HEK293T (cell line): ENCODE measurements around the gene TLK1.

Source experiments
- CTCF ChIA-PET: fragments of 350-600 bp; formaldehyde crosslinking; extraction: SDS; loops from one replicate; lab custom pipeline; 2021; ENCODE audit warnings: antibody characterized with exemption, inconsistent platforms; lab: Yijun Ruan, JAX
- POLR2A ChIA-PET: fragments of 350-600 bp; formaldehyde crosslinking; extraction: SDS; loops from one replicate; lab custom pipeline; 2020; ENCODE audit warnings: antibody characterized with exemption, inconsistent platforms; lab: Yijun Ruan, JAX
- DNase-seq: peaks from one replicate; pipeline ENCODE4 v3.0.0; 2012; ENCODE audit warnings: mixed read lengths; ENCODE audit errors: extremely low spot score
- ARNT ChIP-seq: fragments of 450-650 bp; IDR thresholded peaks from 2 replicates; pipeline ENCODE4 v1.6.1; 2017; ENCODE audit warnings: mild to moderate bottlenecking
- BHLHE40 ChIP-seq: fragments of 450-650 bp; IDR thresholded peaks from 2 replicates; pipeline ENCODE4 v1.6.1; 2016; ENCODE audit warnings: mild to moderate bottlenecking, moderate library complexity, borderline replicate concordance
- CTBP1 ChIP-seq: fragments of 450-650 bp; IDR thresholded peaks from 2 replicates; pipeline ENCODE4 v1.6.1; 2016; ENCODE audit warnings: borderline replicate concordance
- ELF4 ChIP-seq: fragments of 450-650 bp; IDR thresholded peaks from 2 replicates; pipeline ENCODE4 v1.6.1; 2017; ENCODE audit warnings: antibody characterized with exemption
- FOXA1 ChIP-seq: fragments of 450-650 bp; IDR thresholded peaks from 2 replicates; pipeline ENCODE4 v1.6.1; 2016; ENCODE audit warnings: mild to moderate bottlenecking
- FOXK2 ChIP-seq: fragments of 450-650 bp; IDR thresholded peaks from 2 replicates; pipeline ENCODE4 v1.6.1; 2016; ENCODE audit warnings: mild to moderate bottlenecking
- FOXM1 ChIP-seq: fragments of 450-650 bp; IDR thresholded peaks from 2 replicates; pipeline ENCODE4 v1.6.1; 2017; ENCODE audit warnings: mild to moderate bottlenecking, borderline replicate concordance
- HDGF ChIP-seq: fragments of 450-650 bp; IDR thresholded peaks from 2 replicates; pipeline ENCODE4 v1.6.1; 2017; ENCODE audit warnings: antibody characterized with exemption, borderline replicate concordance
- L3MBTL2 ChIP-seq: fragments of 450-650 bp; conservative IDR thresholded peaks from 2 replicates; pipeline ENCODE4 v1.6.1; 2016; ENCODE audit warnings: mild to moderate bottlenecking
- LEF1 ChIP-seq: fragments of 450-650 bp; IDR thresholded peaks from 2 replicates; pipeline ENCODE4 v1.6.1; 2017; ENCODE audit warnings: mild to moderate bottlenecking, borderline replicate concordance
- NFRKB ChIP-seq: fragments of 450-650 bp; IDR thresholded peaks from 2 replicates; pipeline ENCODE4 v1.6.1; 2016; ENCODE audit warnings: mild to moderate bottlenecking, moderate library complexity
- SP1 ChIP-seq: fragments of 450-650 bp; IDR thresholded peaks from 2 replicates; pipeline ENCODE4 v1.6.1; 2017
- SUZ12 ChIP-seq: fragments of 450-650 bp; IDR thresholded peaks from 2 replicates; pipeline ENCODE4 v1.6.1; 2016; ENCODE audit warnings: mild to moderate bottlenecking
- TARDBP ChIP-seq: fragments of 450-650 bp; IDR thresholded peaks from 2 replicates; pipeline ENCODE4 v1.6.1; 2016
- ZNF384 ChIP-seq: fragments of 450-650 bp; IDR thresholded peaks from 2 replicates; pipeline ENCODE4 v1.6.1; 2016
- TF ChIP-seq, protein P1 (sequence below): fragments of 450-650 bp; IDR thresholded peaks from 2 replicates; pipeline ENCODE4 v1.6.1; 2016

The TLK1 gene

DNA sequence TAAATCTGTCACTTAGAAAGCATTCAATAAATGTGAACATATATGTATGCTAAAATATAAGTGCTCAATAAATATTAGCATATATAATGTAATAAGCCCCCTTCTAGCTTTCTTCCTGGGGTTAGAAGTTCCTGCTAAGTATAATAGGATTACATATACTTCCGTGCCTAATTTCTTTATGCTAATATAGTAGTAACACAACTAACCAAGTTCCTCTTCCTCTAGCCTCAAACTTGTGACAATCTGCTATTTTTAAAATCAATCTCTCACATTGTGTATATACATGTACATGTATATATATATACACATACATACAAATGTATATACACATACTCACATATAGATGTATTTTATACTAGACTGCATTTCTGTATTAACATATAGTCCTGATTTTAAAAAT lies 32.2 kb downstream of the TLK1 start:
- TF ChIP-seq, protein P1, sequence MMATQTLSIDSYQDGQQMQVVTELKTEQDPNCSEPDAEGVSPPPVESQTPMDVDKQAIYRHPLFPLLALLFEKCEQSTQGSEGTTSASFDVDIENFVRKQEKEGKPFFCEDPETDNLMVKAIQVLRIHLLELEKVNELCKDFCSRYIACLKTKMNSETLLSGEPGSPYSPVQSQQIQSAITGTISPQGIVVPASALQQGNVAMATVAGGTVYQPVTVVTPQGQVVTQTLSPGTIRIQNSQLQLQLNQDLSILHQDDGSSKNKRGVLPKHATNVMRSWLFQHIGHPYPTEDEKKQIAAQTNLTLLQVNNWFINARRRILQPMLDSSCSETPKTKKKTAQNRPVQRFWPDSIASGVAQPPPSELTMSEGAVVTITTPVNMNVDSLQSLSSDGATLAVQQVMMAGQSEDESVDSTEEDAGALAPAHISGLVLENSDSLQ = no peak
- TF ChIP-seq FOXA1 (no peak), ARNT (no peak), ZNF384 (no peak), SP1 (no peak), TARDBP (no peak), LEF1 (no peak), FOXK2 (no peak)
- ChIA-PET POLR2A (no interaction called here), CTCF (no interaction called here)
- DNase-seq = no peak

DNA sequence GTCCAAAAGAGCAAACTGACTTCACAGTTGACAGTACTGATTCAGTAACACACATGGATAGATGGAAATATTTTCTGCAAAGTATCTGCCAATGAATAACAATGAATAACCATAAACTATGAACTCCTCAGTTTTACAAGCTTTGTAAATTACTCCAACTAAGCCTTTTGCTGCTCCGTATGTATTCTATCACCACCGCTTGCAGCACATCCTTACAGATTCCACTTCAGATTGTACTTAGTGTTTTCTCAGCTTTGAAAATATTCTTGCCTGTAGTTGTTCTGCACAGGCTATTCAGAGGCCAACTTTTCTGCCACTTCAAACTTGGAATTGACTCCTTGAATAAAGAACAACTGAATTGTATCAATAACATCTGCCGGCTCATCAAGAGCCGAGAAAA lies 36.2 kb downstream of the TLK1 start:
- TF ChIP-seq, protein P1 = no peak
- TF ChIP-seq HDGF = no peak
- TF ChIP-seq ARNT = no peak
- no peak for TF ChIP-seq FOXM1
- TF ChIP-seq LEF1 = no peak
- TF ChIP-seq NFRKB = no peak
- ChIA-PET POLR2A (no interaction called here), CTCF (no interaction called here)
- no peak for DNase-seq

DNA sequence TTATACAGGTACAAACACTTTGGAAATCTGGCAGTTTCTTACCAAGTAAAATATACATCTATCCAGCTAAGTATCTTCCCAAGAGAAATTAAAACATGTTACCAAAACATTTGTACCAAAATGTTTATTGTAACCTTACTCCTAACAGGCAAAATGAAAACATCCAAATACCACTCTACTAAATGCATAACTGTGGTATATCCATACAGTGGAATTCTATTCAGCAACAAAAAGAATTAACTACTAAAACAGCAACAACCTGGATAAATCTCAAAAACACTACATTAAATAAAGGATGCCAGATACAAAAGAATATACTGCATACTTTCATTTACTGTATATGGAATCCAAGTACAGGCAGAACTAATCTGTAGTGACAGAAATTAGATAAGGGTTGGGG lies 51.1 kb downstream of the TLK1 start:
- POLR2A ChIA-PET = no interaction called here
- no peak for DNase-seq
- CTCF ChIA-PET = no interaction called here
- TF ChIP-seq FOXA1 = no peak
- no peak for TF ChIP-seq TARDBP
- TF ChIP-seq FOXK2 = no peak
- TF ChIP-seq FOXM1 = no peak
- no peak for TF ChIP-seq ZNF384
- TF ChIP-seq SUZ12 = no peak
- TF ChIP-seq HDGF = no peak
- no peak for TF ChIP-seq SP1
- TF ChIP-seq L3MBTL2 = no peak
- TF ChIP-seq ARNT = no peak
- TF ChIP-seq, protein P1 = no peak
- TF ChIP-seq ELF4 = no peak
- TF ChIP-seq BHLHE40 = no peak
- TF ChIP-seq NFRKB = no peak
- TF ChIP-seq LEF1 = no peak
- no peak for TF ChIP-seq CTBP1

DNA sequence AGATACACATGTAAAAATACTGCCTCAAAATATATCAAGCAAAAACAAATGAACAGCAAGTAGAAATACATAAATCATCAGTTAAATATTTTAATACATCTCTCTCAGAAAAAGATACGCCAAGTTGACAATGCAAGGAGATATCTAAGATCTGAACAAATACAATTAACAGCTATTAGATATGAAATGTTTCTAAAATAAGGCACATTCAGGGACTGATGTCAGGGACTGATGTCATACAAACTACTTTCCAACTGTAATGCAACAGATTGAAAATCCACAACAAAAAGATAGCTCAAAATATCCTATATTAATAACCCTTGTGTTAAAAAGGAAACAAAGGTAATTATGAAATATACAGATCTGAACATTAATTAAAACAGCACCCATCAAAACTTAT lies 51.7 kb downstream of the TLK1 start:
- ChIA-PET CTCF (no interaction called here), POLR2A (no interaction called here)
- DNase-seq = no peak
- TF ChIP-seq BHLHE40 = no peak
- TF ChIP-seq SUZ12 = no peak
- no peak for TF ChIP-seq FOXK2
- TF ChIP-seq ELF4 = no peak
- TF ChIP-seq FOXA1 = no peak
- no peak for TF ChIP-seq FOXM1
- TF ChIP-seq LEF1 = no peak
- no peak for TF ChIP-seq HDGF

DNA sequence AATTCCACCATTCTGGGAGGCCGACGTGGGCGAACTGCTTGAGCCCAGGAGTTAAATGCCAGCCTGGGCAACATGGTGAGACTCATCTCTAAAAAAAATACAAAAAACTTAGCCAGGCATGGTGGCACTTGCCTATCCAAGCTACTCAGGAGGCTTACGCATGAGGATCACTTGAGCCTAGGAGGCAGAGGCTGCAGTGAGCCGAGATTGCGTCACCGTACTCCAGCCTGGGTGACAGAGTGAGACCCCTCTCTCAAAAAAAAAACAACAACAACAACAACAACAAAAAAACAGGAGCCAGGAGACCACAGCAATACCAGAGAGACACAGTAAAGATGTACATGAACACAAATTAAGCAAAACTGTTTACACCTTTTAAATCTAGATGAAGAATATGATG lies 52.9 kb downstream of the TLK1 start:
- ChIA-PET POLR2A (no interaction called here), CTCF (no interaction called here)
- DNase-seq = no peak
- no peak for TF ChIP-seq CTBP1
- no peak for TF ChIP-seq HDGF
- TF ChIP-seq BHLHE40 = no peak
- no peak for TF ChIP-seq SP1

DNA sequence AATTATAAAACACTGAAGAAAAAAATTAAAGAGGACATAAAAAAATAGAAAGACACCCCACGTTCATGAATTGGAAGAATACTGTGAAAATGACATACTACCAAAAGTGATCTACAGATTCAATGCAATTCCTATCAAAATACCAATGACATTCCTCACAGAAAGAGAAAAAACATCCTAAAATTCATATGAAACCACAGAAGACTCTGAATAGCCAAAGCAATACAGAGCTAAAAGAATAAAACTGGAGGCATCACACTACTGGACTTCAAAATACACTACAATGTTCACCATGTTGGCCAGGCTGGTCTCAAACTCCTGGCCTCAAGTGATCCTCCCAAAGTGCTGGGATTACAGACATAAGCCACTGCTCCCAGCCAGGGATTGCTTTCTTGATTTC lies 56.3 kb downstream of the TLK1 start:
- ChIA-PET POLR2A (no interaction called here), CTCF (no interaction called here)
- DNase-seq = no peak
- no peak for TF ChIP-seq FOXM1
- no peak for TF ChIP-seq CTBP1
- TF ChIP-seq ARNT = no peak
- no peak for TF ChIP-seq HDGF
- TF ChIP-seq L3MBTL2 = no peak
- TF ChIP-seq LEF1 = no peak
- no peak for TF ChIP-seq SUZ12
- TF ChIP-seq TARDBP = no peak
- TF ChIP-seq SP1 = no peak
- TF ChIP-seq, protein P1 = no peak
- no peak for TF ChIP-seq ZNF384
- no peak for TF ChIP-seq ELF4
- TF ChIP-seq BHLHE40 = no peak
- TF ChIP-seq FOXK2 = no peak
- TF ChIP-seq NFRKB = no peak
- TF ChIP-seq FOXA1 = no peak
